DND-41 (cell line): Measurements from ENCODE around the gene MRFAP1.

Source experiments
- EZH2 ChIP-seq: IDR thresholded peaks from 3 replicates; pipeline ENCODE4 v1.6.1; 2012; ENCODE audit warnings: borderline replicate concordance, low read depth, mild to moderate bottlenecking, moderate library complexity, low read length, inconsistent platforms; ENCODE audit not compliant: severe bottlenecking
- TF ChIP-seq, protein P1 (sequence below): IDR thresholded peaks from 2 replicates; pipeline ENCODE4 v1.5.1; 2012; ENCODE audit warnings: borderline replicate concordance, low read length, moderate library complexity, mild to moderate bottlenecking; ENCODE audit not compliant: poor library complexity, severe bottlenecking; ENCODE audit errors: extremely low read depth

DNA sequence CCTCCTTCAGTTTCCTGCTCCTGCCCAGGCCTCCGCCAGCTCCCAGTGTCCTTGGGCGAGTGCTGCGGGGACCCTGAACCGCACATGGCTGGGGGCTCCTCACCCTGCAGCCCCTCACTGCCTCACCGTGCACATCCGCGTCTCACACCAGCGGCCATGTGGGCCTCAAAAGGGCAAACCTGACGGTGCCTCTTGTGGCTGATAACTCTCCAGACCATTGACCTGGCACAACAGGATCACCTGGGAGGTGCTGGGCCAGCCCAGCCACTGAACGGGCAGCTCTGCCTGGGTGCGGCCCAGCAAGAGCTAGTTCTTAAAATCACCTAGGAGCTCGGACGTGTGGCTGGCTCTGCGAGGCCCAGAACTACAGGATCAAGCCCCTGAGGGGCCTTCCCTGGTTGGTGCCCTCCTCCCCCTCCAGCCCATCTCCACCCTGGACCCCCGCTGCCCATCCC lies 49.0 kb downstream of the MRFAP1 start:
- TF ChIP-seq, protein P1, sequence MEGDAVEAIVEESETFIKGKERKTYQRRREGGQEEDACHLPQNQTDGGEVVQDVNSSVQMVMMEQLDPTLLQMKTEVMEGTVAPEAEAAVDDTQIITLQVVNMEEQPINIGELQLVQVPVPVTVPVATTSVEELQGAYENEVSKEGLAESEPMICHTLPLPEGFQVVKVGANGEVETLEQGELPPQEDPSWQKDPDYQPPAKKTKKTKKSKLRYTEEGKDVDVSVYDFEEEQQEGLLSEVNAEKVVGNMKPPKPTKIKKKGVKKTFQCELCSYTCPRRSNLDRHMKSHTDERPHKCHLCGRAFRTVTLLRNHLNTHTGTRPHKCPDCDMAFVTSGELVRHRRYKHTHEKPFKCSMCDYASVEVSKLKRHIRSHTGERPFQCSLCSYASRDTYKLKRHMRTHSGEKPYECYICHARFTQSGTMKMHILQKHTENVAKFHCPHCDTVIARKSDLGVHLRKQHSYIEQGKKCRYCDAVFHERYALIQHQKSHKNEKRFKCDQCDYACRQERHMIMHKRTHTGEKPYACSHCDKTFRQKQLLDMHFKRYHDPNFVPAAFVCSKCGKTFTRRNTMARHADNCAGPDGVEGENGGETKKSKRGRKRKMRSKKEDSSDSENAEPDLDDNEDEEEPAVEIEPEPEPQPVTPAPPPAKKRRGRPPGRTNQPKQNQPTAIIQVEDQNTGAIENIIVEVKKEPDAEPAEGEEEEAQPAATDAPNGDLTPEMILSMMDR: no peak
- no peak for TF ChIP-seq EZH2
